PC-3 (cell line): ENCODE measurements around the gene CD300LB. TPM values are rescaled to one million over a fixed set of nuclear protein-coding genes. Genes with fewer than 3 reads are reported as not detected.

Experiments
- ATAC-seq: fragments of 200-7000 bp; cut with Tn5 transposase; 2 replicates; pipeline ENCODE4 v1.9.1; 2020; ENCODE audit warnings: mild to moderate bottlenecking, moderate library complexity
- BruUV-seq: library from RNA; stranded (reverse); fragments of 400-500 nt; replicated peaks from 2 replicates; lab custom pipeline; 2021; lab: Mats Ljungman, UMichigan
- CTCF ChIA-PET: fragments of 300-600 bp; sonication (Branson Sonifier 250); formaldehyde crosslinking; loops from one replicate; lab custom pipeline; 2022; ENCODE audit warnings: antibody characterized with exemption; lab: Charles Lee
- POLR2A ChIA-PET: fragments of 300-600 bp; sonication (Branson Sonifier 250); formaldehyde crosslinking; loops from one replicate; lab custom pipeline; 2022; ENCODE audit warnings: antibody characterized with exemption; ENCODE audit not compliant: unreplicated experiment; lab: Charles Lee
- DNase-seq: peaks from one replicate; pipeline ENCODE4 v3.0.0-alpha.2; 2015
- H2AFZ ChIP-seq: fragments of 300-600 bp; sonication (generic); 2 replicates; pipeline ENCODE4 v1.6.0; 2016; ENCODE audit warnings: antibody characterized with exemption, low read length
- H3F3A ChIP-seq: fragments of 300-600 bp; sonication (generic); one replicate; pipeline ENCODE4 v1.6.0; 2017; ENCODE audit warnings: antibody characterized with exemption, low read length, control low read depth, mild to moderate bottlenecking; ENCODE audit not compliant: unreplicated experiment
- H3K27ac ChIP-seq: fragments of 300-600 bp; sonication (generic); 2 replicates; pipeline ENCODE4 v1.5.1; 2016; ENCODE audit warnings: mild to moderate bottlenecking, low read length
- H3K27me3 ChIP-seq: fragments of 300-600 bp; sonication (generic); 2 replicates; pipeline ENCODE4 v1.6.1; 2016; ENCODE audit warnings: low read length, mixed read lengths
- H3K36me3 ChIP-seq: fragments of 300-600 bp; sonication (generic); 2 replicates; pipeline ENCODE4 v1.6.1; 2016; ENCODE audit warnings: low read depth, mixed run types, low read length, mixed read lengths
- H3K4me1 ChIP-seq: fragments of 300-600 bp; sonication (generic); 2 replicates; pipeline ENCODE4 v1.5.1; 2016; ENCODE audit warnings: low read length; ENCODE audit not compliant: insufficient read depth
- H3K4me2 ChIP-seq: fragments of 300-600 bp; sonication (generic); 2 replicates; pipeline ENCODE4 v1.6.0; 2016; ENCODE audit warnings: low read length
- H3K4me3 ChIP-seq: fragments of 300-600 bp; sonication (generic); 2 replicates; pipeline ENCODE4 v1.5.1; 2016; ENCODE audit warnings: mild to moderate bottlenecking, low read length, mixed read lengths
- H3K79me2 ChIP-seq: fragments of 300-600 bp; sonication (generic); 2 replicates; pipeline ENCODE4 v1.6.1; 2017; ENCODE audit warnings: low read length, mixed read lengths
- H3K9ac ChIP-seq: fragments of 300-600 bp; sonication (generic); 2 replicates; pipeline ENCODE4 v1.6.0; 2016; ENCODE audit warnings: mild to moderate bottlenecking, low read length
- H3K9me2 ChIP-seq: fragments of 300-600 bp; sonication (generic); replicated peaks from 2 replicates; pipeline ENCODE4 v1.6.1; 2016; ENCODE audit warnings: mixed run types, low read length, mixed read lengths
- H3K9me3 ChIP-seq: fragments of 300-600 bp; sonication (generic); 2 replicates; pipeline ENCODE4 v1.6.1; 2016; ENCODE audit warnings: low read length, mixed read lengths
- H4K20me1 ChIP-seq: fragments of 300-600 bp; sonication (generic); 2 replicates; pipeline ENCODE4 v1.6.1; 2016; ENCODE audit warnings: low read length, mixed read lengths
- CTCF ChIP-seq: fragments of 300-600 bp; sonication (generic); conservative IDR thresholded peaks from 2 replicates; pipeline ENCODE4 v1.5.1; 2017; ENCODE audit warnings: antibody characterized with exemption, low read depth, mild to moderate bottlenecking, low read length
- EZH2 ChIP-seq: fragments of 300-600 bp; sonication (generic); IDR thresholded peaks from one replicate; pipeline ENCODE4 v1.6.1; 2017; ENCODE audit warnings: antibody characterized with exemption, mild to moderate bottlenecking, low read length; ENCODE audit not compliant: unreplicated experiment
- EZH2phosphoT487 ChIP-seq: fragments of 300-600 bp; sonication (generic); IDR thresholded peaks from 2 replicates; pipeline ENCODE4 v1.6.1; 2018; ENCODE audit warnings: mild to moderate bottlenecking, antibody characterized with exemption, low read length, borderline replicate concordance
- intact Hi-C: fragments of 100-400 bp; cut with micrococcal nuclease; formaldehyde crosslinking; loops from 2 replicates; pipeline ENCODE4 v1.9.0; 2023
- total RNA-seq: library from RNA; depleted of rRNA; stranded (reverse); fragments of >200 nt; gene quantifications from 2 replicates; pipeline ENCODE4 v1.2.3, GENCODE V29; 2014

The CD300LB gene
- total RNA-seq, 1 experiment from 2014 or later = not detected

GRCh38 chr17:74514632-74515334, 16.5 kb downstream of the CD300LB start:
- H3K9ac ChIP-seq = no peak overlapping the region
- ChIA-PET POLR2A (no interaction called here), CTCF (no interaction called here)
- BruUV-seq = no TSS peak
- ATAC-seq = no peak
- no peak overlapping the region for H3K27ac ChIP-seq
- no peak overlapping the region for H2AFZ ChIP-seq
- DNase-seq = no peak
- H3K79me2 ChIP-seq = no peaks in the 10 kb centered on the region
- no peak overlapping the region for H3K4me3 ChIP-seq
- H3K9me3 ChIP-seq = peaks cover 9% of the 10 kb centered on the region; the same call in 1 of the 2 replicates
- H3K4me2 ChIP-seq = no peak overlapping the region
- H4K20me1 ChIP-seq = no peaks in the 10 kb centered on the region
- TF ChIP-seq EZH2 = no peak
- no peak for TF ChIP-seq CTCF
- no peak for TF ChIP-seq EZH2phosphoT487
- no peaks in the 10 kb centered on the region for H3K36me3 ChIP-seq
- H3K9me2 ChIP-seq = no peaks in the 10 kb centered on the region
- H3F3A ChIP-seq = peaks cover 12% of the 10 kb centered on the region
- no peaks in the 10 kb centered on the region for H3K27me3 ChIP-seq
- intact Hi-C loops = no loop called here
- H3K4me1 ChIP-seq = peaks cover 20% of the 10 kb centered on the region

- DNase-seq = peak; percentile 46
- CTCF ChIA-PET = no interaction called here
Observed at GRCh38 chr17:74513987-74514631, 17.2 kb downstream of the CD300LB start.

More at GRCh38 chr17:74513987-74514631, 17.2 kb downstream of the CD300LB start:
- peaks cover 9% of the 10 kb centered on the region; the same call in 1 of the 2 replicates for H3K9me3 ChIP-seq
- TF ChIP-seq EZH2phosphoT487 (no peak), EZH2 (no peak), CTCF (no peak)
- no peak overlapping the region for H3K27ac ChIP-seq
- no peaks in the 10 kb centered on the region for H3K9me2 ChIP-seq
- no peaks in the 10 kb centered on the region for H3K27me3 ChIP-seq
- no peak for ATAC-seq
- no peak overlapping the region for H3K4me2 ChIP-seq
- no peaks in the 10 kb centered on the region for H3K79me2 ChIP-seq
- H3K9ac ChIP-seq = no peak overlapping the region
- BruUV-seq = no TSS peak
- H3F3A ChIP-seq = peaks cover 12% of the 10 kb centered on the region
- no peak overlapping the region for H3K4me3 ChIP-seq
- H4K20me1 ChIP-seq = no peaks in the 10 kb centered on the region
- intact Hi-C loops = no loop called here
- H3K36me3 ChIP-seq = no peaks in the 10 kb centered on the region
- no peak overlapping the region for H2AFZ ChIP-seq
- POLR2A ChIA-PET = no interaction called here
- H3K4me1 ChIP-seq = peaks cover 20% of the 10 kb centered on the region
